CD4-positive, CD25-positive, alpha-beta regulatory T cell (primary cell): ENCODE measurements around the gene RDH16. TPM values are rescaled to one million over a fixed set of nuclear protein-coding genes. Genes with fewer than 3 reads are reported as not detected.
"Not testable (repeated sequence)": the region's sequence is repeated elsewhere in the genome, so short reads cannot be mapped to it uniquely, and the experiment has no call there.

ENCODE experiments used
- ATAC-seq, 2 donors: fragments of 150-1000 bp; cut with Tn5 transposase; one replicate each; pipeline ENCODE4 v1.10.0; 2021; ENCODE audit warnings: low read depth in 2 of 2, moderate number of reproducible peaks in 2 of 2, moderate library complexity in 1 of 2
- DNase-seq, 3 donors: peaks; one replicate each; pipeline versions ENCODE4 v3.0.0 to v3.0.0-alpha.2; 2012 to 2022; ENCODE audit warnings: mixed read lengths in 1 of 3
- H3K27ac ChIP-seq: one replicate; pipeline ENCODE4 v1.7.0; 2013; ENCODE audit warnings: mild to moderate bottlenecking, low read length; ENCODE audit not compliant: insufficient read depth, poor library complexity, severe bottlenecking
- H3K27me3 ChIP-seq: one replicate; pipeline ENCODE4 v1.7.0; 2013; ENCODE audit warnings: low read length; ENCODE audit not compliant: control insufficient read depth, insufficient read depth
- H3K36me3 ChIP-seq: one replicate; pipeline ENCODE4 v1.7.0; 2013; ENCODE audit warnings: mild to moderate bottlenecking, low read length, moderate library complexity; ENCODE audit not compliant: control insufficient read depth, insufficient read depth
- H3K4me1 ChIP-seq: 2 replicates; pipeline ENCODE4 v1.7.0; 2013; ENCODE audit warnings: mild to moderate bottlenecking, low read length; ENCODE audit not compliant: insufficient read depth, control insufficient read depth, poor library complexity, severe bottlenecking
- H3K4me3 ChIP-seq: one replicate; pipeline ENCODE4 v1.7.0; 2013; ENCODE audit warnings: low read depth, mild to moderate bottlenecking, low read length, moderate library complexity
- H3K9me3 ChIP-seq, 2 experiments: 1 replicate in 1 of 2; 2 replicates in 1 of 2; pipeline ENCODE4 v1.7.0; 2013; ENCODE audit warnings: low read length in 2 of 2, mild to moderate bottlenecking in 1 of 2, moderate library complexity in 1 of 2; ENCODE audit not compliant: control insufficient read depth in 2 of 2
- H3K27ac Mint-ChIP-seq, 3 donors: one replicate each; pipeline ENCODE4 v1.8.0; 2020 to 2022; ENCODE audit warnings: mild to moderate bottlenecking in 3 of 3, mixed read lengths in 3 of 3, moderate library complexity in 2 of 3
- H3K27me3 Mint-ChIP-seq: one replicate; pipeline ENCODE4 v1.8.0; 2022; ENCODE audit warnings: mild to moderate bottlenecking, mixed read lengths
- H3K36me3 Mint-ChIP-seq: one replicate; pipeline ENCODE4 v1.8.0; 2020; ENCODE audit warnings: mixed read lengths
- H3K4me1 Mint-ChIP-seq, 4 donors: one replicate each; pipeline ENCODE4 v1.8.0; 2020 to 2022; ENCODE audit warnings: mixed read lengths in 4 of 4, mild to moderate bottlenecking in 1 of 4
- H3K4me3 Mint-ChIP-seq, 4 donors: one replicate each; pipeline ENCODE4 v1.8.0; 2020 to 2022; ENCODE audit warnings: mild to moderate bottlenecking in 4 of 4, mixed read lengths in 4 of 4, moderate library complexity in 3 of 4
- H3K9me3 Mint-ChIP-seq, 7 donors: one replicate each; pipeline ENCODE4 v1.8.0; 2020 to 2022; ENCODE audit warnings: mixed read lengths in 7 of 7, mild to moderate bottlenecking in 3 of 7, moderate library complexity in 2 of 7
- polyA plus RNA-seq, 4 donors: library from polyadenylated mRNA; unstranded; fragments of 300-500 nt; fragmentation: Illumina TruSeq; gene quantifications; one replicate each; pipeline ENCODE4 v1.2.3, GENCODE V29; 2021
- total RNA-seq: library from RNA; stranded (reverse); gene quantifications from one replicate; pipeline ENCODE4 v1.2.3, GENCODE V29; 2022

RDH16 gene
- total and polyA plus RNA-seq, 5 donors from 2014 or later = 0.10 to 0.79 (median 0.56) TPM; not detected in 1

GRCh38 chr12:56909403-56909802 lies 48.0 kb downstream of the RDH16 start:
- not testable (repeated sequence) for H3K27ac Mint-ChIP-seq, H3K4me3 Mint-ChIP-seq, DNase-seq, ATAC-seq, H3K27me3 ChIP-seq, H3K36me3 ChIP-seq, H3K27ac ChIP-seq, H3K4me3 ChIP-seq, H3K4me1 ChIP-seq, H3K4me1 Mint-ChIP-seq, H3K36me3 Mint-ChIP-seq
- Mint-ChIP-seq H3K9me3 (peaks cover 0 to 20% (median 11%) of the 10 kb centered on the region in 7 donors), H3K27me3 (peaks cover 23% of the 10 kb centered on the region)
- H3K9me3 ChIP-seq = peaks cover 9 to 22% of the 10 kb centered on the region in 2 experiments

GRCh38 chr12:56908136-56908535 lies 49.3 kb downstream of the RDH16 start:
- no peaks in the 10 kb centered on the region for H3K36me3 ChIP-seq
- H3K27ac ChIP-seq = no peak overlapping the region
- H3K27me3 ChIP-seq = peaks cover 2% of the 10 kb centered on the region
- Mint-ChIP-seq H3K9me3 (peaks cover 0 to 24% (median 15%) of the 10 kb centered on the region in 7 donors), H3K27ac (no peak overlapping the region), H3K4me3 (no peak overlapping the region), H3K27me3 (peaks cover 19% of the 10 kb centered on the region), H3K4me1 (no peaks in the 10 kb centered on the region), H3K36me3 (peaks cover 3% of the 10 kb centered on the region)
- H3K4me3 ChIP-seq = no peak overlapping the region
- DNase-seq = no peak
- peaks cover 13 to 22% of the 10 kb centered on the region in 2 experiments for H3K9me3 ChIP-seq
- no peak for ATAC-seq
- H3K4me1 ChIP-seq = no peaks in the 10 kb centered on the region

- Mint-ChIP-seq H3K4me1 (no peaks in the 10 kb centered on the region), H3K9me3 (peaks cover 2 to 35% (median 19%) of the 10 kb centered on the region in 7 donors), H3K4me3 (no peak overlapping the region), H3K27me3 (peaks cover 25% of the 10 kb centered on the region), H3K27ac (peak overlapping the region in 1 of 3 donors; percentile 55), H3K36me3 (no peaks in the 10 kb centered on the region)
- Histone ChIP-seq H3K36me3 (no peaks in the 10 kb centered on the region), H3K27me3 (peaks cover 2% of the 10 kb centered on the region), H3K4me3 (no peak overlapping the region), H3K9me3 (peaks cover 22 to 28% of the 10 kb centered on the region in 2 experiments), H3K27ac (no peak overlapping the region), H3K4me1 (no peaks in the 10 kb centered on the region)
- ATAC-seq (no peak), DNase-seq (no peak)
Measured at GRCh38 chr12:56905852-56906251, 51.6 kb downstream of the RDH16 start.

- Mint-ChIP-seq H3K4me1 (no peaks in the 10 kb centered on the region), H3K36me3 (no peaks in the 10 kb centered on the region), H3K4me3 (no peak overlapping the region), H3K27ac (no peak overlapping the region), H3K9me3 (peaks cover 2 to 37% (median 15%) of the 10 kb centered on the region in 7 donors), H3K27me3 (peaks cover 25% of the 10 kb centered on the region)
- Histone ChIP-seq H3K27ac (no peak overlapping the region), H3K4me1 (no peaks in the 10 kb centered on the region), H3K9me3 (peaks cover 20 to 24% of the 10 kb centered on the region in 2 experiments), H3K36me3 (no peaks in the 10 kb centered on the region), H3K27me3 (no peaks in the 10 kb centered on the region), H3K4me3 (no peak overlapping the region)
- DNase-seq = no peak
- no peak for ATAC-seq
Measured at GRCh38 chr12:56903374-56903773, 54.0 kb downstream of the RDH16 start.

Other genes starting within 250 kb of the RDH16 start
- gene NACA, start 232.3 kb downstream of the RDH16 start, total RNA-seq = 920 TPM
- gene NACA, start 232.3 kb downstream of the RDH16 start, polyA plus RNA-seq = 1,000 to 10,000 TPM; 1,082 to 1,280 (median 1,145) TPM
- gene PRIM1, start 205.3 kb downstream of the RDH16 start, total RNA-seq = 15.1 TPM
- 10 to 100 TPM; 34.8 to 46.1 (median 36.9) TPM for gene PRIM1, start 205.3 kb downstream of the RDH16 start, polyA plus RNA-seq
- gene HSD17B6, start 194.3 kb downstream of the RDH16 start, total RNA-seq = not detected
- gene HSD17B6, start 194.3 kb downstream of the RDH16 start, polyA plus RNA-seq = under 1 TPM; 0.37 to 0.97 (median 0.89) TPM
- not detected for gene SDR9C7, start 23.2 kb downstream of the RDH16 start, total RNA-seq
- gene SDR9C7, start 23.2 kb downstream of the RDH16 start, polyA plus RNA-seq = not detected
- 8.6 TPM for gene ZBTB39, start 48.9 kb upstream of the RDH16 start, total RNA-seq
- gene ZBTB39, start 48.9 kb upstream of the RDH16 start, polyA plus RNA-seq = 1 to 10 TPM; 1.5 to 1.8 (median 1.7) TPM
- gene TAC3, start 58.9 kb upstream of the RDH16 start, total RNA-seq = not detected
- not detected for gene TAC3, start 58.9 kb upstream of the RDH16 start, polyA plus RNA-seq
- gene MYO1A, start 92.5 kb upstream of the RDH16 start, total RNA-seq = 0.32 TPM
- under 1 TPM in 1 of 4 donors, not detected in 3; 0.38 TPM for gene MYO1A, start 92.5 kb upstream of the RDH16 start, polyA plus RNA-seq
- gene NEMP1, start 121.2 kb upstream of the RDH16 start, total RNA-seq = 14.7 TPM
- 1 to 10 TPM; 3.1 to 7.1 (median 4.7) TPM for gene NEMP1, start 121.2 kb upstream of the RDH16 start, polyA plus RNA-seq
- gene NAB2, start 131.5 kb upstream of the RDH16 start, total RNA-seq = 7.5 TPM
- gene NAB2, start 131.5 kb upstream of the RDH16 start, polyA plus RNA-seq = 1 to 10 TPM in 2 of 4 donors, under 1 TPM in 2; 0.31 to 1.2 (median 0.90) TPM
- gene STAT6, start 153.8 kb upstream of the RDH16 start, total RNA-seq = 215 TPM
- gene STAT6, start 153.8 kb upstream of the RDH16 start, polyA plus RNA-seq = 10 to 100 TPM; 69.2 to 81.6 (median 76.4) TPM
- 3.9 TPM for gene LRP1, start 170.9 kb upstream of the RDH16 start, total RNA-seq
- under 1 TPM in 3 of 4 donors, not detected in 1; 0.13 to 0.24 (median 0.18) TPM for gene LRP1, start 170.9 kb upstream of the RDH16 start, polyA plus RNA-seq
- not detected for gene LRP1-AS, start 190.0 kb upstream of the RDH16 start, total RNA-seq
- not detected for gene LRP1-AS, start 190.0 kb upstream of the RDH16 start, polyA plus RNA-seq